A673 (cell line): ENCODE measurements around the gene SUDS3. TPM values are rescaled to one million over a fixed set of nuclear protein-coding genes. Genes with fewer than 3 reads are reported as not detected.

Source experiments
- BruUV-seq: library from RNA; stranded (reverse); fragments of 400-500 nt; replicated peaks from 2 replicates; lab custom pipeline; 2021; lab: Mats Ljungman, UMichigan
- CTCF ChIA-PET: fragments of 300-600 bp; sonication (Branson Sonifier 250); formaldehyde crosslinking; loops from one replicate; lab custom pipeline; 2022; ENCODE audit warnings: antibody characterized with exemption; lab: Charles Lee
- POLR2A ChIA-PET: fragments of 300-600 bp; sonication (Branson Sonifier 250); formaldehyde crosslinking; loops from one replicate; lab custom pipeline; 2022; ENCODE audit warnings: antibody characterized with exemption; ENCODE audit not compliant: low non-redundant PET; lab: Charles Lee
- DNase-seq: peaks from one replicate; pipeline ENCODE4 v3.0.0-alpha.2; 2015; ENCODE audit warnings: low spot score
- H3K27ac ChIP-seq: fragments of 200-600 bp; sonication (generic); 2 replicates; pipeline ENCODE4 v1.5.1; 2016; ENCODE audit warnings: mixed run types, low read depth, mild to moderate bottlenecking, mixed read lengths, antibody characterized with exemption, low read length; ENCODE audit not compliant: poor library complexity, severe bottlenecking
- H3K27me3 ChIP-seq: fragments of 200-600 bp; sonication (generic); replicated peaks from 2 replicates; pipeline ENCODE4 v1.6.1; 2017; ENCODE audit warnings: mixed run types, low read depth, mild to moderate bottlenecking, mixed read lengths, antibody characterized with exemption, low read length; ENCODE audit not compliant: insufficient read depth, poor library complexity
- H3K36me3 ChIP-seq: fragments of 200-600 bp; sonication (generic); 2 replicates; pipeline ENCODE4 v1.6.1; 2016; ENCODE audit warnings: mixed run types, mild to moderate bottlenecking, mixed read lengths, antibody characterized with exemption, low read length; ENCODE audit not compliant: insufficient read depth, poor library complexity, severe bottlenecking
- H3K4me1 ChIP-seq: fragments of 200-600 bp; sonication (generic); 2 replicates; pipeline ENCODE4 v1.6.1; 2017; ENCODE audit warnings: mixed run types, mild to moderate bottlenecking, mixed read lengths, antibody characterized with exemption, low read length; ENCODE audit not compliant: insufficient read depth, poor library complexity, severe bottlenecking
- H3K4me3 ChIP-seq: fragments of 200-600 bp; sonication (generic); 2 replicates; pipeline ENCODE4 v1.5.1; 2016; ENCODE audit warnings: low read depth, mixed run types, mild to moderate bottlenecking, mixed read lengths, low read length; ENCODE audit not compliant: poor library complexity, severe bottlenecking
- H3K9me3 ChIP-seq: fragments of 200-600 bp; sonication (generic); 2 replicates; pipeline ENCODE4 v1.6.1; 2016; ENCODE audit warnings: mixed run types, low read depth, mild to moderate bottlenecking, mixed read lengths, antibody characterized with exemption, low read length; ENCODE audit not compliant: poor library complexity, severe bottlenecking
- EZH2 ChIP-seq: fragments of 200-600 bp; sonication (generic); IDR thresholded peaks from 2 replicates; pipeline ENCODE4 v1.6.1; 2017; ENCODE audit warnings: borderline replicate concordance, low read depth, mild to moderate bottlenecking, mixed read lengths, antibody characterized with exemption, low read length; ENCODE audit not compliant: poor library complexity, severe bottlenecking
- intact Hi-C: fragments of 100-400 bp; cut with micrococcal nuclease; formaldehyde crosslinking; loops from one replicate; pipeline ENCODE4 v1.10.0; 2022; ENCODE audit not compliant: unreplicated experiment
- total RNA-seq: library from RNA; stranded (reverse); gene quantifications from 2 replicates; pipeline ENCODE4 v1.2.3, GENCODE V29; 2021
- TF ChIP-seq, protein P1 (sequence below): fragments of 300-800, 200-600 bp; sonication (generic); conservative IDR thresholded peaks from 2 replicates; pipeline ENCODE4 v1.5.1; 2017; ENCODE audit warnings: low read depth, mild to moderate bottlenecking, antibody characterized with exemption, low read length, moderate library complexity, mixed read lengths

SUDS3 gene
- total RNA-seq, 1 experiment from 2014 or later = 50.0 TPM

DNA sequence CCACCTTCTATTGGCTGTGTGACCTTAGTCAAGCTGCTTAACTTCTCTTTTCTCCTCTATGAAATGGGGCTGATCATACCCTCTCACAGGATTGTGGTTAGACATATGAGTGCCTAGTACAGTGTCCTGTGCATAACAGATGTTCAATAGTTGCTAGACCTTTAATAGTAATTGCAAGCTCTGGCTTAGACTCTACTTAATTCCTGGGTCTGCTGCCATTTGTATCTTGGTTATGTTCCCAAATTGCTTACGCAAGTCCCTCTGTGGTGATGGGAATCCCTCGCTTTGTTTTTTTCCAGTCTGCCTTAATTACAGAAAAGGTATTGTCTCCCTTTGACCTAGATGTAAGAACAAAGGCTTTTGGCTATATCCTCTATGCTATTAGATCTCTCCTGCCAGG, 15.1 kb downstream of the SUDS3 start:
- CTCF ChIA-PET = no interaction called here
- Histone ChIP-seq H3K36me3 (peaks cover 57% of the 10 kb centered on the region), H3K27ac (no peak overlapping the region), H3K4me1 (no peaks in the 10 kb centered on the region), H3K4me3 (no peak overlapping the region), H3K9me3 (no peaks in the 10 kb centered on the region), H3K27me3 (no peaks in the 10 kb centered on the region)
- POLR2A ChIA-PET = no interaction called here
- BruUV-seq = no TSS peak
- DNase-seq = no peak
- TF ChIP-seq, protein P1, sequence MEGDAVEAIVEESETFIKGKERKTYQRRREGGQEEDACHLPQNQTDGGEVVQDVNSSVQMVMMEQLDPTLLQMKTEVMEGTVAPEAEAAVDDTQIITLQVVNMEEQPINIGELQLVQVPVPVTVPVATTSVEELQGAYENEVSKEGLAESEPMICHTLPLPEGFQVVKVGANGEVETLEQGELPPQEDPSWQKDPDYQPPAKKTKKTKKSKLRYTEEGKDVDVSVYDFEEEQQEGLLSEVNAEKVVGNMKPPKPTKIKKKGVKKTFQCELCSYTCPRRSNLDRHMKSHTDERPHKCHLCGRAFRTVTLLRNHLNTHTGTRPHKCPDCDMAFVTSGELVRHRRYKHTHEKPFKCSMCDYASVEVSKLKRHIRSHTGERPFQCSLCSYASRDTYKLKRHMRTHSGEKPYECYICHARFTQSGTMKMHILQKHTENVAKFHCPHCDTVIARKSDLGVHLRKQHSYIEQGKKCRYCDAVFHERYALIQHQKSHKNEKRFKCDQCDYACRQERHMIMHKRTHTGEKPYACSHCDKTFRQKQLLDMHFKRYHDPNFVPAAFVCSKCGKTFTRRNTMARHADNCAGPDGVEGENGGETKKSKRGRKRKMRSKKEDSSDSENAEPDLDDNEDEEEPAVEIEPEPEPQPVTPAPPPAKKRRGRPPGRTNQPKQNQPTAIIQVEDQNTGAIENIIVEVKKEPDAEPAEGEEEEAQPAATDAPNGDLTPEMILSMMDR = no peak
- no peak for TF ChIP-seq EZH2
- intact Hi-C loops = no loop called here

DNA sequence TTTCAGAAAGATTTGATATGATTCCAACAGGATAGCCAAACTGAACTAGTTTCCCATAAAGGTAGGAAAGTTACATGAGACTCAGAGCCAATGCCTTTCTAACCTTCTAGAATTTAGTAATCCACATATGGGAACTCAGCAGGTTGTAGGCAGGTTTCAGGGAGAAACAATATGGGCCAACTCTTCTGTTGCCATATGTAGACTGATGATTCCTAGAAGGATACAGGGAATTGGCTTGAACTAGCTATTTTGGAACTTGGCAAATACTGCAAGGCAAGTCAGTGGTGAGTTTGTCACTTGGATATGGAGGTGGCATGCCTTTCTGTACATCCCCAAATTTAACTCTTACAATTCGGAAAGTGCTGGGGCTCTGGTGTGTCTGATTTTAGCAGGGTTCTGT, 15.5 kb downstream of the SUDS3 start:
- Histone ChIP-seq H3K4me1 (no peaks in the 10 kb centered on the region), H3K36me3 (peaks cover 53% of the 10 kb centered on the region), H3K27me3 (no peaks in the 10 kb centered on the region), H3K4me3 (no peak overlapping the region), H3K27ac (no peak overlapping the region), H3K9me3 (no peaks in the 10 kb centered on the region)
- no peak for DNase-seq
- TF ChIP-seq, protein P1 = no peak
- TF ChIP-seq EZH2 = no peak
- intact Hi-C loops = no loop called here
- CTCF ChIA-PET = no interaction called here
- no TSS peak for BruUV-seq
- POLR2A ChIA-PET = no interaction called here

DNA sequence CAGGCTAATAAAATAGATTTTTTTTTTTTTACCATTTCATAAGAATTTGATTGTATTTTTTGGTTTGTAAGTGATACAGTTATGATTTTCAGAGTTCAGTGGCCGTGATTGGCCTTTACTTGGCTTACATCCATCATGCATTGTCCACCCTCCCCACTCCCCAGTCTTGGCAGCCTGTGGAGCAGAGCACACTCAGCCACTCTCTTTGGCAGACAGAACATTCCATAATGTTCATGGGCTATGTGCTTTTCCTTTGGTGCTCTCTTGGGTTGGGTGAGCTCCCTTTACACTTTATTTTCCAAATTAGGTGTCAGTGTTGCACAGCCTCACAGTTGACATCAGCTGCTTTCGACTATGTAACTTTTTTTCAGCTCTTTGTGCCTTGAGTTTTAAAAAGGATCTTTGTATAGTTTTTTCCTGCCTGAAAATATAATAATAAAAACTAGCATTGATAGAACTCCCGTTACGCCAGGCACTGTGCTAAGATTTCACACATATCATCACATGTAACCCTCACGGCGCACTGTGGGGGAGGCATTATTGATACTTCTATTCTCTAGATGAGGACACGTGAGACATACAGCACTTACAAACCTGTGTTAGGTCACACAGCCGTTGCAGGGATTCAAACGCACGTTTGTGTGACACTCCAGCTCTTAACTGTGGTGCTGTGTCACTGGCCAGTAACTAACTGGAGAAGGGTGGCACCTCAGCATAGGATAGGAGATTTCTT, 21.5 kb downstream of the SUDS3 start:
- ChIA-PET POLR2A (no interaction called here), CTCF (no interaction called here)
- intact Hi-C loops = no loop called here
- H3K27me3 ChIP-seq = no peaks in the 10 kb centered on the region
- H3K4me3 ChIP-seq = no peak overlapping the region
- no TSS peak for BruUV-seq
- H3K36me3 ChIP-seq = peaks cover 35% of the 10 kb centered on the region
- TF ChIP-seq, protein P1 = no peak
- TF ChIP-seq EZH2 = no peak
- no peak overlapping the region for H3K27ac ChIP-seq
- no peaks in the 10 kb centered on the region for H3K4me1 ChIP-seq
- DNase-seq = no peak
- H3K9me3 ChIP-seq = no peaks in the 10 kb centered on the region
